HL-60 (cell line): ENCODE data around the gene OR10A3.

Experiments used
- DNase-seq, 2 experiments: peaks; one replicate each; pipeline ENCODE4 v3.0.0-alpha.2; 2010 to 2020; ENCODE audit warnings: low read depth in 1 of 2, low spot score in 1 of 2
- H3K27ac ChIP-seq: fragments of 250-450 bp; sonication (Bioruptor Pico); replicated peaks from 2 replicates; pipeline ENCODE4 v1.5.1; 2020; ENCODE audit warnings: mild to moderate bottlenecking, moderate library complexity
- H3K27me3 ChIP-seq: fragments of 250-450 bp; sonication (Bioruptor Pico); 2 replicates; pipeline ENCODE4 v1.5.1; 2021; ENCODE audit warnings: mild to moderate bottlenecking, moderate library complexity; ENCODE audit not compliant: insufficient read depth, poor library complexity, severe bottlenecking
- H3K4me3 ChIP-seq: replicated peaks from 2 replicates; pipeline ENCODE4 v1.5.1; 2011; ENCODE audit warnings: mild to moderate bottlenecking, control low read depth, low read length; ENCODE audit not compliant: insufficient read depth
- GABPA ChIP-seq: IDR thresholded peaks from 2 replicates; pipeline ENCODE4 v1.6.1; 2012; ENCODE audit warnings: low read depth
- POLR2AphosphoS5 ChIP-seq: IDR thresholded peaks from 2 replicates; pipeline ENCODE4 v1.6.1; 2012; ENCODE audit warnings: low read depth
- SPI1 ChIP-seq: IDR thresholded peaks from 2 replicates; pipeline ENCODE4 v1.6.1; 2012; ENCODE audit warnings: low read depth, mild to moderate bottlenecking, borderline replicate concordance
- TF ChIP-seq, protein P1 (sequence below): IDR thresholded peaks from one replicate; pipeline ENCODE4 v1.5.1; 2011; ENCODE audit warnings: low read length, control low read depth, inconsistent platforms; ENCODE audit not compliant: insufficient read depth
- TF ChIP-seq, protein P2 (sequence below): IDR thresholded peaks from 2 replicates; pipeline ENCODE4 v1.6.1; 2012; ENCODE audit warnings: low read depth; ENCODE audit not compliant: insufficient replicate concordance

Gene OR10A3

DNA sequence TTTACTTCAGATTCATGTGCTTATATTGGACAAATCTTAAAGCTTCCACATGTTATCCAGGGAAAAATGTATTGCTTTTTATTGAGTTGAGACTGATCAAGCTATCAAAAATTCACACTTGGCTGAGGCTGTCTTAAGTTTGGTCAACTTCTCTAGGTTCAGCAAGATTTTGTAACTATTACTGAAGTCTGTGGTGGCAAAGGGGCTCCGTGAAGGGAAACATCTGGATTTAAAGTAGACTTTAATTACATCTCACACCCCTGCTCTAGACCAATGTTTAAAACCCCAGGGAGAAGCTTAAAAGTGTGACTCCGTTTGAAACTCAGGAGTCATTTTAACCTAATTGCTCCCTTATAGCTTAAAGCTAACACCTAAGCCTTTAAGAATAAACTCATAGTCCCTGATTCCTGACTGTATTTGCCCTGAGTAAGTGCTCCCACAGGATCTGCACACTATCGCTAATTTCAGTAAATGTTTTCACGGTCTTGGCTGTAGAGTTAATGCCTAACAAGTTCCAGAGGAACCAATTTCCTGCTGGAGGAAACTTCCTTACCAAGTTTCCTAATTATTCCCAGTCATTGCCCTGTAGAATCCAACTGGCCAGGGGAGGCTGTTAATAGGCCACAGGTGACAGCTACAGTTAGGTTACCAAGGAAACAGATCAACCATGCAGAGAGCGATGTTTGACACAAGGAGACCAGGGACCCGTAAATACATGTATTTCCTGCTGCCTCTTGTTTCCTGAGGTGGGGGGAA lies 50.9 kb downstream of the OR10A3 start:
- no peak for DNase-seq
- H3K27ac ChIP-seq: no peak overlapping the region
- TF ChIP-seq POLR2AphosphoS5: no peak
- TF ChIP-seq, protein P1, sequence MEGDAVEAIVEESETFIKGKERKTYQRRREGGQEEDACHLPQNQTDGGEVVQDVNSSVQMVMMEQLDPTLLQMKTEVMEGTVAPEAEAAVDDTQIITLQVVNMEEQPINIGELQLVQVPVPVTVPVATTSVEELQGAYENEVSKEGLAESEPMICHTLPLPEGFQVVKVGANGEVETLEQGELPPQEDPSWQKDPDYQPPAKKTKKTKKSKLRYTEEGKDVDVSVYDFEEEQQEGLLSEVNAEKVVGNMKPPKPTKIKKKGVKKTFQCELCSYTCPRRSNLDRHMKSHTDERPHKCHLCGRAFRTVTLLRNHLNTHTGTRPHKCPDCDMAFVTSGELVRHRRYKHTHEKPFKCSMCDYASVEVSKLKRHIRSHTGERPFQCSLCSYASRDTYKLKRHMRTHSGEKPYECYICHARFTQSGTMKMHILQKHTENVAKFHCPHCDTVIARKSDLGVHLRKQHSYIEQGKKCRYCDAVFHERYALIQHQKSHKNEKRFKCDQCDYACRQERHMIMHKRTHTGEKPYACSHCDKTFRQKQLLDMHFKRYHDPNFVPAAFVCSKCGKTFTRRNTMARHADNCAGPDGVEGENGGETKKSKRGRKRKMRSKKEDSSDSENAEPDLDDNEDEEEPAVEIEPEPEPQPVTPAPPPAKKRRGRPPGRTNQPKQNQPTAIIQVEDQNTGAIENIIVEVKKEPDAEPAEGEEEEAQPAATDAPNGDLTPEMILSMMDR: no peak
- no peak for TF ChIP-seq SPI1
- TF ChIP-seq GABPA: no peak
- TF ChIP-seq, protein P2, sequence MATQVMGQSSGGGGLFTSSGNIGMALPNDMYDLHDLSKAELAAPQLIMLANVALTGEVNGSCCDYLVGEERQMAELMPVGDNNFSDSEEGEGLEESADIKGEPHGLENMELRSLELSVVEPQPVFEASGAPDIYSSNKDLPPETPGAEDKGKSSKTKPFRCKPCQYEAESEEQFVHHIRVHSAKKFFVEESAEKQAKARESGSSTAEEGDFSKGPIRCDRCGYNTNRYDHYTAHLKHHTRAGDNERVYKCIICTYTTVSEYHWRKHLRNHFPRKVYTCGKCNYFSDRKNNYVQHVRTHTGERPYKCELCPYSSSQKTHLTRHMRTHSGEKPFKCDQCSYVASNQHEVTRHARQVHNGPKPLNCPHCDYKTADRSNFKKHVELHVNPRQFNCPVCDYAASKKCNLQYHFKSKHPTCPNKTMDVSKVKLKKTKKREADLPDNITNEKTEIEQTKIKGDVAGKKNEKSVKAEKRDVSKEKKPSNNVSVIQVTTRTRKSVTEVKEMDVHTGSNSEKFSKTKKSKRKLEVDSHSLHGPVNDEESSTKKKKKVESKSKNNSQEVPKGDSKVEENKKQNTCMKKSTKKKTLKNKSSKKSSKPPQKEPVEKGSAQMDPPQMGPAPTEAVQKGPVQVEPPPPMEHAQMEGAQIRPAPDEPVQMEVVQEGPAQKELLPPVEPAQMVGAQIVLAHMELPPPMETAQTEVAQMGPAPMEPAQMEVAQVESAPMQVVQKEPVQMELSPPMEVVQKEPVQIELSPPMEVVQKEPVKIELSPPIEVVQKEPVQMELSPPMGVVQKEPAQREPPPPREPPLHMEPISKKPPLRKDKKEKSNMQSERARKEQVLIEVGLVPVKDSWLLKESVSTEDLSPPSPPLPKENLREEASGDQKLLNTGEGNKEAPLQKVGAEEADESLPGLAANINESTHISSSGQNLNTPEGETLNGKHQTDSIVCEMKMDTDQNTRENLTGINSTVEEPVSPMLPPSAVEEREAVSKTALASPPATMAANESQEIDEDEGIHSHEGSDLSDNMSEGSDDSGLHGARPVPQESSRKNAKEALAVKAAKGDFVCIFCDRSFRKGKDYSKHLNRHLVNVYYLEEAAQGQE: no peak
- H3K4me3 ChIP-seq: no peak overlapping the region
- H3K27me3 ChIP-seq: peaks cover 6% of the 10 kb centered on the region

DNA sequence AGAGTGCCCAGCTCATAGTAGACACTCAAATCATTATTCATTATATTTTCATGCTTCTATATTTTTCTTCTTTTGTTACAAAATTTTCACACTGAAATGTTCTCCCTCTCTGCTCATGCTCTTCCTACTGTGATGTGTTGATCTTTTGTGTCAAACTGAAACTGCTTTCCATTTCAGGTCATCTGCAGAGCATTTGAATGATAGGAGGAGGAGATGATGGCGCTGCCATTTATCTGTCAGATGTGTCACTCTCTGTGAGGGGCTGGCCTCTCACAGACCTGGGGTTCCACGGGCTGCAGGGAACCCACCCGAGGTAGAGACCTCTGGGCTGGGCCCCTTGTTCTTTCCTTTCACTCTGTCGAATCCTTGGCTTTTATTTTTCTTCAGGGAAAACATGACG lies 51.5 kb downstream of the OR10A3 start:
- Histone ChIP-seq H3K27ac (no peak overlapping the region), H3K4me3 (no peak overlapping the region), H3K27me3 (peaks cover 6% of the 10 kb centered on the region)
- no peak for DNase-seq
- TF ChIP-seq, protein P2: no peak
- TF ChIP-seq, protein P1: no peak
